Thoracic aorta (tissue), 2 donors: ENCODE data around the gene GLDN. TPM values are rescaled to one million over a fixed set of nuclear protein-coding genes. Genes with fewer than 3 reads are reported as not detected.

Experiments used
- ATAC-seq: fragments of 150-250 bp; one replicate; pipeline ENCODE4 v1.8.0; 2017; ENCODE audit warnings: low read depth; ENCODE audit not compliant: insufficient number of reproducible peaks, low FRiP score
- DNase-seq: peaks from one replicate; pipeline ENCODE4 v3.0.0-alpha.2; 2020; ENCODE audit warnings: low spot score
- H3K27ac ChIP-seq, 2 donors: fragments of 200-600 bp; sonication (generic); 1 replicate in 1 of 2; 2 replicates in 1 of 2; pipeline ENCODE4 v1.5.1; 2016; ENCODE audit warnings: mild to moderate bottlenecking in 2 of 2, moderate library complexity in 2 of 2
- H3K27me3 ChIP-seq: fragments of 200-600 bp; sonication (generic); replicated peaks from 2 replicates; pipeline ENCODE4 v1.6.0; 2016; ENCODE audit warnings: mild to moderate bottlenecking; ENCODE audit not compliant: insufficient read depth
- H3K36me3 ChIP-seq: fragments of 200-600 bp; sonication (generic); one replicate; pipeline ENCODE4 v1.5.1; 2016
- H3K4me1 ChIP-seq, 2 donors: fragments of 200-600 bp; sonication (generic); 1 replicate in 1 of 2; 2 replicates in 1 of 2; pipeline versions ENCODE4 v1.5.1 to v1.6.0; 2016; ENCODE audit warnings: low read depth in 2 of 2, mild to moderate bottlenecking in 1 of 2; ENCODE audit not compliant: control insufficient read depth in 1 of 2
- H3K4me3 ChIP-seq: fragments of 200-600 bp; sonication (generic); 2 replicates; pipeline ENCODE4 v1.5.1; 2016; ENCODE audit warnings: mild to moderate bottlenecking
- H3K9me3 ChIP-seq: fragments of 200-600 bp; sonication (generic); 2 replicates; pipeline ENCODE4 v1.5.1; 2016
- CTCF ChIP-seq: fragments of 200-600 bp; sonication (generic); IDR thresholded peaks from one replicate; pipeline ENCODE4 v1.5.1; 2019; ENCODE audit warnings: antibody characterized with exemption
- total RNA-seq, 2 donors: library from RNA; depleted of rRNA; stranded (reverse); fragments of >200 nt; gene quantifications; one replicate each; pipeline versions ENCODE4 v1.1.0 to v1.2.3, GENCODE V29; 2016

The GLDN gene
- total RNA-seq, 2 donors from 2014 or later, result 20.7 to 26.0 TPM

- Histone ChIP-seq H3K27me3 (no peaks in the 10 kb centered on the region), H3K36me3 (no peaks in the 10 kb centered on the region), H3K4me3 (no peak overlapping the region), H3K27ac (no peak overlapping the region), H3K9me3 (no peaks in the 10 kb centered on the region), H3K4me1 (no peaks in the 10 kb centered on the region)
- ATAC-seq, result no peak
- DNase-seq, result no peak
- TF ChIP-seq CTCF, result no peak
These were observed 45.7 kb downstream of the GLDN start for GRCh38 chr15:51386960-51387698.

DNA sequence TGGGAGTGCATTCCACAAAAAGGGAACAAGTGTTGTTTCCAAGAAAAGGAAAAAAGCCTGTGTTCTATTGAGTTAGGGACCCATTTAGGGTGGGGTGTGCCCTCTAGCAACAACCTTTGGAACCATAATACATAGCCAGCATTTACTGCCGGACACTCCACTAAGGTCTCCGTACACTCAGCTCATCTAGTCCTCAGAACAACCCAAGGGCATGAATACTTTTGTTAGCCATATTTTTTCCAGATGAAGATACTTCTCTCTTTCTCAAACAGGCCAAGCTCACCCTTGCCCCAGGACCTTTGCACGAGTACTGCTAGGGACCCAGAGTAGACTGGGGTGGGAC lies 46.2 kb downstream of the GLDN start:
- DNase-seq (no peak), ATAC-seq (no peak)
- no peaks in the 10 kb centered on the region for H3K4me1 ChIP-seq
- no peak overlapping the region for H3K27ac ChIP-seq
- H3K36me3 ChIP-seq, result no peaks in the 10 kb centered on the region
- no peaks in the 10 kb centered on the region for H3K27me3 ChIP-seq
- H3K4me3 ChIP-seq, result no peak overlapping the region
- no peaks in the 10 kb centered on the region for H3K9me3 ChIP-seq
- TF ChIP-seq CTCF, result no peak

DNA sequence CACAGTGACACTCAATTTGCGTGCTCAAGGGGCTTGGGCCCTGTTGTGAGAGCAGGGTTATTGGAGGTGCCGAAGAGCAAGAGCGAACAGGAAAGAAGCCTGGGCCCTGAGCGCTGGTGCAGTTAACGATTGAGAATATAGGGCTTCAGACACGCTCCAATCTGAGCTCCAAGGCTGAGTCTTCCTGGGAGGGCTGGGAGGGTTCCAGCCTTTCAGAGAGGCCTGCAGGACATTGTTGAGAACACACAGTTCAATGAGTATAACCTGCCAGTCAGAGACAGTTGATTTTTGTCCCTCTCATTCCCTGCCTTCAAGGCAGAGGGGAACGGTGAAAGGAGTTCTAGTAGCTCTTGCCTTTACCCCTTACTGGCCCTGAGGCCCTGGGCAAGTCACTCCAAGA lies 47.3 kb downstream of the GLDN start:
- no peak overlapping the region for H3K4me3 ChIP-seq
- no peaks in the 10 kb centered on the region for H3K4me1 ChIP-seq
- H3K27me3 ChIP-seq, result no peaks in the 10 kb centered on the region
- DNase-seq, result no peak
- ATAC-seq, result no peak
- H3K9me3 ChIP-seq, result no peaks in the 10 kb centered on the region
- H3K27ac ChIP-seq, result no peak overlapping the region
- H3K36me3 ChIP-seq, result no peaks in the 10 kb centered on the region
- TF ChIP-seq CTCF, result no peak

- Histone ChIP-seq H3K4me1 (no peaks in the 10 kb centered on the region), H3K27ac (no peak overlapping the region), H3K9me3 (no peaks in the 10 kb centered on the region), H3K4me3 (no peak overlapping the region), H3K36me3 (no peaks in the 10 kb centered on the region), H3K27me3 (no peaks in the 10 kb centered on the region)
- DNase-seq (no peak), ATAC-seq (no peak)
- TF ChIP-seq CTCF, result no peak
These were observed 48.9 kb downstream of the GLDN start for GRCh38 chr15:51390241-51390965.

DNA sequence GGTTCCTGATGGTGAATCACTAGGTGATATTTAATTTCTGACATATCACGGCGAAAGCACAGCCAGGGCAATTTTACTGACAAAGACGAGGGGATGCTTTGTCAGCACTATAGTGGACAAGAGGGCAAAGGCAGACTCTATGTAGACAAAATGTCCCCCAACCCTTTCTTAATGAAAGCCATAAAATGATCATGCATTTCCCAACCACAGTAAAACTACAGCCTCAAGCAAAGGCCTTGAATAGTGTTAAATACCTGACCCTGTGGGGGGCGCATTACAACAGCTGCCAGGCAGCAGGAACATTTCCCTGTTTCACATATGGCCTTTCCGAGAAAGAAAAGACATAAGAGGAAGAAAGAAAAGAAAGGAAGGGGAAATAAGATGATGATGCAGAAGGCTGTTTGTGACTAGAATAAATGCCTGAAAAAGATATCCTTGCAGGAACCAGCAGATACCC lies 49.5 kb downstream of the GLDN start:
- Histone ChIP-seq H3K9me3 (no peaks in the 10 kb centered on the region), H3K27ac (no peak overlapping the region), H3K36me3 (no peaks in the 10 kb centered on the region), H3K4me3 (no peak overlapping the region), H3K27me3 (no peaks in the 10 kb centered on the region), H3K4me1 (no peaks in the 10 kb centered on the region)
- no peak for TF ChIP-seq CTCF
- no peak for ATAC-seq
- no peak for DNase-seq
